Measurements from ENCODE around the gene ASB5. TPM values are rescaled to one million over a fixed set of nuclear protein-coding genes. Genes with fewer than 3 reads are reported as not detected.

ASB5 gene
- total and polyA plus RNA-seq, 2 of the 8 experiments (the other 6 are each of a cell fraction or from before 2014, with no cell fraction given), result 0.02 TPM; not detected in 1

DNA sequence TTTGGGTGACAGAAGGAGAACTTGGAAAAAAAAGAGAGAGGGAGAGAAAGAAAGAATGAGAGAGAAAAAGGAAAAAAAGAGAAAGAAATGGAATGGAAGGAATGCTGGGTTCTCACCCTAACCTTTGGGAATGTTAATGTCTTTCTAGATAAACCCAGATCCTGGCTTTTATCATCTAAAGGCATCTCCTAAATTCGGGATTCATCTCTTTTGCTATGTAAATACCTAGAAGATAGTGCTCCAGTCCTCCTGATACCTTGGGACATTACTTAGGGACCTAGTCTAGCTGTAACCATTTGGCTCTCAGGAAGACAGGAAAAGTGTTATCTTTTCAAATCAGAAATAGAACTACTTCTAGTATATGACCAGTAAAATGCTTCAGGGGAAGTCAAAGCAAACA lies 34.9 kb upstream of the ASB5 start:
- Histone ChIP-seq H4K91ac (replicated peaks; ENCODE audit: insufficient read length, low read length) (no peak overlapping the region), H3K36me3 (ENCODE audit: control insufficient read depth in 2 of 4, insufficient read depth in 4 of 4, low read length in 3 of 4) (no peaks in the 10 kb centered on the region), H3K4me3 (ENCODE audit: extremely low read depth in 1 of 4, insufficient read depth in 2 of 4, low read depth in 3 of 4, low read length in 4 of 4) (no peak overlapping the region), H3K9ac (replicated peaks in 1 of 4; ENCODE audit: extremely low read depth in 1 of 4, low read depth in 3 of 4, low read length in 3 of 4) (no peak overlapping the region), H4K20me1 (replicated peaks in 1 of 2; ENCODE audit: control insufficient read depth in 1 of 2, insufficient read depth in 2 of 2, low read length in 2 of 2) (no peaks in the 10 kb centered on the region), H2BK12ac (ENCODE audit: low read depth, low read length) (no peak overlapping the region), H3K4me2 (ENCODE audit: insufficient read depth in 1 of 2, low read depth in 2 of 2, low read length in 2 of 2) (no peak overlapping the region), H3K79me2 (ENCODE audit: control insufficient read depth in 1 of 2, insufficient read depth in 2 of 2, low read length in 2 of 2) (no peaks in the 10 kb centered on the region), H2BK120ac (replicated peaks; ENCODE audit: low read depth, low read length) (no peak overlapping the region), H3K27me3 (replicated peaks in 1 of 4; ENCODE audit: control insufficient read depth in 3 of 4, extremely low read depth in 1 of 4, insufficient read depth in 3 of 4, low read length in 3 of 4) (peaks cover 0 to 10% (median 3%) of the 10 kb centered on the region in 4 experiments; a peak in 5 of 7 replicates), H3K23me2 (ENCODE audit: low read depth, low read length) (no peaks in the 10 kb centered on the region), H2AK5ac (ENCODE audit: low read depth, low read length) (no peak overlapping the region), H3K18ac (ENCODE audit: extremely low read depth, low read length) (no peak overlapping the region), H2BK20ac (ENCODE audit: low read length) (no peak overlapping the region), H4K8ac (ENCODE audit: extremely low read depth, insufficient read depth, low read length) (no peak overlapping the region), H3K56ac (replicated peaks; ENCODE audit: insufficient read length, low read depth, low read length) (no peak overlapping the region), H3K4ac (replicated peaks; ENCODE audit: insufficient read length, low read depth, low read length) (no peak overlapping the region), H3K23ac (ENCODE audit: insufficient read length) (no peak overlapping the region), H3K14ac (ENCODE audit: insufficient read length) (no peak overlapping the region), H4K5ac (ENCODE audit: insufficient read length, low read depth, low read length) (no peak overlapping the region), H2BK15ac (ENCODE audit: low read length) (no peak overlapping the region), H3K79me1 (ENCODE audit: low read depth, low read length) (no peaks in the 10 kb centered on the region), H3K4me1 (replicated peaks in 1 of 4; ENCODE audit: control insufficient read depth in 3 of 4, insufficient read depth in 4 of 4, low read length in 3 of 4) (no peaks in the 10 kb centered on the region), H3K9me3 (ENCODE audit: insufficient read depth in 2 of 2, low read depth in 1 of 2, low read length in 1 of 2) (no peaks in the 10 kb centered on the region), H2AFZ (ENCODE audit: low read length) (no peak overlapping the region), H2BK5ac (ENCODE audit: low read depth, low read length) (no peak overlapping the region), H3K27ac (ENCODE audit: low read depth, low read length) (no peak overlapping the region)
- DNase-seq (ENCODE audit: low read depth in 1 of 2, low spot score in 2 of 2) (no peak), FAIRE-seq (no peak)
- no peak for TF ChIP-seq CBX5 (IDR thresholded peaks at IDR 0.05; ENCODE audit: low read depth, low read length)
- 0 out of 2 replicates have a peak, but pooled peaks have one; percentile 17 for TF ChIP-seq SP1 (IDR thresholded peaks at IDR 0.05; ENCODE audit: low read depth, low read length)
- no peak for TF ChIP-seq CHD2 (IDR thresholded peaks at IDR 0.05; ENCODE audit: low read length)
- no peak for TF ChIP-seq ASH2L (IDR thresholded peaks at IDR 0.05; ENCODE audit: low read length)
- TF ChIP-seq CEBPB (IDR thresholded peaks at IDR 0.05; ENCODE audit: low read depth, low read length), result no peak
- peak; percentile 67; the same call in 1 of the 2 replicates for TF ChIP-seq TEAD4 (IDR thresholded peaks at IDR 0.05; ENCODE audit: low read depth, low read length)
- ChIA-PET CTCF (ENCODE audit: partially characterized antibody) (no interaction called here), POLR2A (ENCODE audit: partially characterized antibody) (no interaction called here)
- 38% methylated on average over 1 of the region's 1 CpG; no CpG with 5 or more reads in 1 of the 2 experiments for WGBS, 2 experiments (ENCODE audit: extremely low coverage in 1 of 2, insufficient coverage in 1 of 2, insufficient read length in 1 of 2, insufficient replicate concordance in 2 of 2, low coverage in 1 of 2, low lambda C conversion rate in 2 of 2, missing lambda C conversion rate in 1 of 2)

Data from H1 (cell line).